Skin epidermis (tissue), 12 donors: Measurements from ENCODE around the gene USP2.

ENCODE experiments used
- H3K27ac ChIP-seq, 21 experiments: fragments of 200-600 bp; sonication (generic) in 11 of 21; one replicate each; pipeline ENCODE4 v1.5.0; 2020; ENCODE audit warnings: mild to moderate bottlenecking in 3 of 21, inconsistent platforms in 2 of 21, moderate library complexity in 2 of 21
- H3K4me3 ChIP-seq, 7 experiments: fragments of 200-600 bp; sonication (generic) in 2 of 7; one replicate each; pipeline ENCODE4 v1.5.0; 2020; ENCODE audit warnings: inconsistent platforms in 2 of 7, mild to moderate bottlenecking in 2 of 7, moderate library complexity in 1 of 7

The USP2 gene

GRCh38 chr11:119336744-119337469 is 44.6 kb downstream of the USP2 start:
- Histone ChIP-seq H3K4me3 (no peak overlapping the region), H3K27ac (peak overlapping the region in 1 of 21 experiments; percentile 25)

GRCh38 chr11:119335655-119336543 is 45.6 kb downstream of the USP2 start:
- Histone ChIP-seq H3K27ac (no peak overlapping the region), H3K4me3 (no peak overlapping the region)

- H3K27ac ChIP-seq: peak overlapping the region in 18 of 21 experiments; percentile 47 to 92 (median 85)
- H3K4me3 ChIP-seq: peak overlapping the region; percentile 81 to 99 (median 94)
These were observed 46.3 kb downstream of the USP2 start for GRCh38 chr11:119335091-119335654.

GRCh38 chr11:119334174-119334930 is 47.1 kb downstream of the USP2 start, which contains the start of gene RNF26:
TSS of gene RNF26 (plus strand) at chr11:119334527. CDS start at chr11:119335123, 596 bp downstream.
- peak within 1 kb of the TSS; percentile 3 to 92 (median 85) for H3K27ac ChIP-seq
- peak within 1 kb of the TSS; percentile 81 to 99 (median 94) for H3K4me3 ChIP-seq

- no peak overlapping the region for H3K27ac ChIP-seq
- no peak overlapping the region for H3K4me3 ChIP-seq
These were observed 49.3 kb downstream of the USP2 start for GRCh38 chr11:119332111-119332765.

- no peak overlapping the region for H3K27ac ChIP-seq
- H3K4me3 ChIP-seq: no peak overlapping the region
These were observed 51.3 kb downstream of the USP2 start for GRCh38 chr11:119330237-119330636.

- H3K27ac ChIP-seq: no peak overlapping the region
- no peak overlapping the region for H3K4me3 ChIP-seq
These were observed 52.2 kb downstream of the USP2 start for GRCh38 chr11:119329320-119329719.

GRCh38 chr11:119324189-119324588 is 57.3 kb downstream of the USP2 start:
- no peak overlapping the region for H3K4me3 ChIP-seq
- no peak overlapping the region for H3K27ac ChIP-seq

- Histone ChIP-seq H3K27ac (no peak overlapping the region), H3K4me3 (no peak overlapping the region)
These were observed 57.9 kb downstream of the USP2 start for GRCh38 chr11:119323532-119324033.

GRCh38 chr11:119322921-119323531 is 58.5 kb downstream of the USP2 start:
- Histone ChIP-seq H3K4me3 (no peak overlapping the region), H3K27ac (no peak overlapping the region)

- H3K4me3 ChIP-seq: no peak overlapping the region
- peak overlapping the region in 3 of 21 experiments; percentile 73 to 85 (median 82) for H3K27ac ChIP-seq
These were observed 59.1 kb downstream of the USP2 start for GRCh38 chr11:119322360-119322739.

- peak overlapping the region; percentile 17 to 51 (median 33) for H3K4me3 ChIP-seq
These were observed 60.5 kb downstream of the USP2 start for GRCh38 chr11:119320776-119321524.

GRCh38 chr11:119320240-119320775 is 61.2 kb downstream of the USP2 start:
- Histone ChIP-seq H3K4me3 (peak overlapping the region; percentile 17 to 51 (median 33)), H3K27ac (peak overlapping the region; percentile 9 to 90 (median 77))

More at GRCh38 chr11:119320776-119321524, 60.5 kb downstream of the USP2 start:
- H3K27ac ChIP-seq: peak overlapping the region; percentile 9 to 90 (median 76)

- Histone ChIP-seq H3K4me3 (peak overlapping the region in 1 of 7 experiments; percentile 40), H3K27ac (peak overlapping the region in 18 of 21 experiments; percentile 9 to 90 (median 73))
These were observed 61.7 kb downstream of the USP2 start for GRCh38 chr11:119319700-119320239.

GRCh38 chr11:119319136-119319699 is 62.3 kb downstream of the USP2 start:
- Histone ChIP-seq H3K4me3 (no peak overlapping the region), H3K27ac (peak overlapping the region in 20 of 21 experiments; percentile 9 to 90 (median 66))

GRCh38 chr11:119318240-119319135 is 63.0 kb downstream of the USP2 start:
- Histone ChIP-seq H3K27ac (peak overlapping the region in 20 of 21 experiments; percentile 17 to 90 (median 67)), H3K4me3 (no peak overlapping the region)
